MCF 10A (cell line): ENCODE results near the gene GIMAP8. TPM values are rescaled to one million over a fixed set of nuclear protein-coding genes. Genes with fewer than 3 reads are reported as not detected.
A peak's percentile ranks its signal among the peaks of the same experiment; 100 is the strongest.

ENCODE experiments used
- BruUV-seq: library from RNA; stranded (reverse); fragments of 400-500 nt; replicated peaks from 2 replicates; lab custom pipeline; 2021; lab: Mats Ljungman, UMichigan
- CTCF ChIA-PET: fragments of 300-600 bp; sonication (Branson Sonifier 250); formaldehyde crosslinking; extraction: SDS; loops from one replicate; lab custom pipeline; 2021; ENCODE audit warnings: antibody characterized with exemption, inconsistent platforms; lab: Yijun Ruan, JAX
- POLR2A ChIA-PET: fragments of 300-600, 350-650 bp; sonication (Branson Sonifier 250); formaldehyde crosslinking; extraction: SDS; loops from one replicate; lab custom pipeline; 2020; ENCODE audit warnings: antibody characterized with exemption, inconsistent platforms; lab: Yijun Ruan, JAX
- DNase-seq: peaks from one replicate; pipeline ENCODE4 v3.0.0-alpha.2; 2018; ENCODE audit not compliant: unreplicated experiment
- H3K27ac Mint-ChIP-seq: one replicate; pipeline ENCODE4 v1.8.0; 2022; ENCODE audit warnings: mild to moderate bottlenecking, low read depth, mixed read lengths; ENCODE audit not compliant: unreplicated experiment
- H3K27me3 Mint-ChIP-seq: one replicate; pipeline ENCODE4 v1.8.0; 2022; ENCODE audit warnings: mixed read lengths; ENCODE audit not compliant: insufficient read depth, unreplicated experiment
- H3K36me3 Mint-ChIP-seq: one replicate; pipeline ENCODE4 v1.8.0; 2022; ENCODE audit warnings: mild to moderate bottlenecking, moderate library complexity, mixed read lengths; ENCODE audit not compliant: insufficient read depth, unreplicated experiment
- H3K4me1 Mint-ChIP-seq: one replicate; pipeline ENCODE4 v1.8.0; 2022; ENCODE audit warnings: mixed read lengths; ENCODE audit not compliant: insufficient read depth, unreplicated experiment
- H3K4me3 Mint-ChIP-seq: one replicate; pipeline ENCODE4 v1.8.0; 2022; ENCODE audit warnings: mild to moderate bottlenecking, moderate library complexity, mixed read lengths; ENCODE audit not compliant: unreplicated experiment
- H3K9me3 Mint-ChIP-seq: one replicate; pipeline ENCODE4 v1.8.0; 2022; ENCODE audit warnings: mixed read lengths; ENCODE audit not compliant: unreplicated experiment
- intact Hi-C: fragments of 100-400 bp; cut with micrococcal nuclease; formaldehyde crosslinking; loops from 2 replicates; pipeline ENCODE4 v1.14.1; 2022
- total RNA-seq: library from RNA; stranded (reverse); gene quantifications from 2 replicates; pipeline ENCODE4 v1.2.3, GENCODE V29; 2022
- TF ChIP-seq, protein P1 (sequence below): fragments of 200-600 bp; IDR thresholded peaks from one replicate; pipeline ENCODE4 v1.8.0; 2022; ENCODE audit warnings: antibody characterized with exemption, mild to moderate bottlenecking; ENCODE audit not compliant: unreplicated experiment

GIMAP8 gene
- total RNA-seq, 1 experiment from 2014 or later = not detected

DNA sequence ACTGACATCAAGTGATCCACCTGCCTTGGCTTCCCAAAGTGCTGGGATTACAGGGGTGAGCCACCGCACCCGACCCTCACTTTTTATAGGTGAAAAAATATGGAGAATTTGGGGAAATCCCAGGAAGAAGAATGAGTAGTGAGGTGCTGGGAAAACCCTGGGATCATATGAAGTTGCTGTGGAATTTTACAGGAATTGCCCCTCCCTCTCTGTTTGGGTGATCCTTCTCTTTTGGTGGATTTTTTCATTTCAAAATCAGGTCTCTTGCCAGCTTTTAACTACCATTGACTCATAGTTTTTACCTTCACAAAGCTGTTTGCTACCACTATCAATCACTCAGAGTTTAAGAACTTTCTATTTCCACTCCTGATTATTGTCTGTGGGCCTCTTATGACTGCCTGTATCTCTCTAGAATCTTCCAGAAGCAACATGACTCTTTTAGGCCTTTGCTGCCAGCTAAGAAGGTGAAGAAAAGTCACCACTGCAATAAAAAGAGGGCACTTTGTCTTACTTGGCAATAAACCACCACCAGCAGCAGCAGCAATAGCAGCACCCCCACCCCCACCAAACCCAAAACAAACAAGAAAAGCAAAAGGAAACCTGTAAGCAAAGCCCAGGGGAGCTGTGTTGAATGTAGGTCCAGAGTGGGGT, 4.0 kb upstream of the GIMAP8 start:
- no peak for DNase-seq
- TF ChIP-seq, protein P1, sequence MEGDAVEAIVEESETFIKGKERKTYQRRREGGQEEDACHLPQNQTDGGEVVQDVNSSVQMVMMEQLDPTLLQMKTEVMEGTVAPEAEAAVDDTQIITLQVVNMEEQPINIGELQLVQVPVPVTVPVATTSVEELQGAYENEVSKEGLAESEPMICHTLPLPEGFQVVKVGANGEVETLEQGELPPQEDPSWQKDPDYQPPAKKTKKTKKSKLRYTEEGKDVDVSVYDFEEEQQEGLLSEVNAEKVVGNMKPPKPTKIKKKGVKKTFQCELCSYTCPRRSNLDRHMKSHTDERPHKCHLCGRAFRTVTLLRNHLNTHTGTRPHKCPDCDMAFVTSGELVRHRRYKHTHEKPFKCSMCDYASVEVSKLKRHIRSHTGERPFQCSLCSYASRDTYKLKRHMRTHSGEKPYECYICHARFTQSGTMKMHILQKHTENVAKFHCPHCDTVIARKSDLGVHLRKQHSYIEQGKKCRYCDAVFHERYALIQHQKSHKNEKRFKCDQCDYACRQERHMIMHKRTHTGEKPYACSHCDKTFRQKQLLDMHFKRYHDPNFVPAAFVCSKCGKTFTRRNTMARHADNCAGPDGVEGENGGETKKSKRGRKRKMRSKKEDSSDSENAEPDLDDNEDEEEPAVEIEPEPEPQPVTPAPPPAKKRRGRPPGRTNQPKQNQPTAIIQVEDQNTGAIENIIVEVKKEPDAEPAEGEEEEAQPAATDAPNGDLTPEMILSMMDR = no peak
- no TSS peak for BruUV-seq
- CTCF ChIA-PET = interaction anchor here (0.6 to 5.0 kb wide), 6 partner anchors 75 to 350 kb away, joined by 3 to 32 read pairs (median 4); no protein-coding TSS in a partner anchor
- intact Hi-C loops = loop anchor here (5.0 kb wide), 1 partner anchor 541 kb away; no protein-coding TSS in a partner anchor
- Mint-ChIP-seq H3K27ac (no peak overlapping the region), H3K9me3 (peaks cover 13% of the 10 kb centered on the region), H3K36me3 (peaks cover 7% of the 10 kb centered on the region), H3K27me3 (peaks cover 16% of the 10 kb centered on the region), H3K4me1 (no peaks in the 10 kb centered on the region), H3K4me3 (no peak overlapping the region)
- POLR2A ChIA-PET = interaction anchor here (0.7 to 1.0 kb wide), 2 partner anchors 12 to 20 kb away, joined by 3 read pairs; no protein-coding TSS in a partner anchor

GRCh38 chr7:150447966-150448788, 2.3 kb upstream of the GIMAP8 start:
- Mint-ChIP-seq H3K9me3 (no peaks in the 10 kb centered on the region), H3K27me3 (peaks cover 17% of the 10 kb centered on the region), H3K4me3 (no peak overlapping the region), H3K4me1 (no peaks in the 10 kb centered on the region), H3K27ac (no peak overlapping the region), H3K36me3 (no peaks in the 10 kb centered on the region)
- CTCF ChIA-PET = interaction anchor here (0.6 to 5.0 kb wide), 23 partner anchors 10 to 840 kb away, joined by 3 to 32 read pairs (median 4); a partner anchor contains a TSS
- TF ChIP-seq, protein P1 = no peak
- intact Hi-C loops = loop anchor here (1.0 to 5.0 kb wide), 2 partner anchors 309 to 539 kb away; no protein-coding TSS in a partner anchor
- BruUV-seq = no TSS peak
- no peak for DNase-seq
- POLR2A ChIA-PET = no interaction called here

DNA sequence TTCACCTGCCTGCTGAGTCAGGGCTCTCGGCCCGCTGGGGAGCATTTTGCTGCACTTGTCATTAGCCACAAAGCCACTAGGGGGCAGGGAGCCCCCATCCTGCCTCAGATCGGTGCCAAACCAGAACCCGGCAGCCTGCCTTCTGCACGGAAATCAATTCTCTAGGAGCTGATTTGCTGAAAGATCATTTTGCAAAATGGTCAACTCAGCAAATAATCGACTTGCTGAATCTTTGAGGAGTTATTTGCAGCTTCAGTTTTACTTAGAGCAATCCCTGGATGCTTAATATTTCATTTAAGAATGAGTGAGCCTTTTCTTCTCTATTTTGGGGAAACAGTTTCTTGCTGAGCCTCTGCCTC, 1.7 kb upstream of the GIMAP8 start:
- no peak overlapping the region for H3K27ac Mint-ChIP-seq
- TF ChIP-seq, protein P1 = peak; percentile 93
- H3K4me3 Mint-ChIP-seq = no peak overlapping the region
- no TSS peak for BruUV-seq
- intact Hi-C loops = loop anchor here (1.0 to 5.0 kb wide), 2 partner anchors 309 to 539 kb away; no protein-coding TSS in a partner anchor
- peaks cover 17% of the 10 kb centered on the region for H3K27me3 Mint-ChIP-seq
- H3K4me1 Mint-ChIP-seq = no peaks in the 10 kb centered on the region
- DNase-seq = peak; percentile 73
- ChIA-PET POLR2A (no interaction called here), CTCF (interaction anchor here (0.5 to 5.0 kb wide), 29 partner anchors 11 to 1317 kb away, joined by 3 to 32 read pairs (median 4); a partner anchor contains a TSS)
- no peaks in the 10 kb centered on the region for H3K9me3 Mint-ChIP-seq
- H3K36me3 Mint-ChIP-seq = no peaks in the 10 kb centered on the region
